ENCODE results near the gene VAC14.

Gene VAC14

DNA sequence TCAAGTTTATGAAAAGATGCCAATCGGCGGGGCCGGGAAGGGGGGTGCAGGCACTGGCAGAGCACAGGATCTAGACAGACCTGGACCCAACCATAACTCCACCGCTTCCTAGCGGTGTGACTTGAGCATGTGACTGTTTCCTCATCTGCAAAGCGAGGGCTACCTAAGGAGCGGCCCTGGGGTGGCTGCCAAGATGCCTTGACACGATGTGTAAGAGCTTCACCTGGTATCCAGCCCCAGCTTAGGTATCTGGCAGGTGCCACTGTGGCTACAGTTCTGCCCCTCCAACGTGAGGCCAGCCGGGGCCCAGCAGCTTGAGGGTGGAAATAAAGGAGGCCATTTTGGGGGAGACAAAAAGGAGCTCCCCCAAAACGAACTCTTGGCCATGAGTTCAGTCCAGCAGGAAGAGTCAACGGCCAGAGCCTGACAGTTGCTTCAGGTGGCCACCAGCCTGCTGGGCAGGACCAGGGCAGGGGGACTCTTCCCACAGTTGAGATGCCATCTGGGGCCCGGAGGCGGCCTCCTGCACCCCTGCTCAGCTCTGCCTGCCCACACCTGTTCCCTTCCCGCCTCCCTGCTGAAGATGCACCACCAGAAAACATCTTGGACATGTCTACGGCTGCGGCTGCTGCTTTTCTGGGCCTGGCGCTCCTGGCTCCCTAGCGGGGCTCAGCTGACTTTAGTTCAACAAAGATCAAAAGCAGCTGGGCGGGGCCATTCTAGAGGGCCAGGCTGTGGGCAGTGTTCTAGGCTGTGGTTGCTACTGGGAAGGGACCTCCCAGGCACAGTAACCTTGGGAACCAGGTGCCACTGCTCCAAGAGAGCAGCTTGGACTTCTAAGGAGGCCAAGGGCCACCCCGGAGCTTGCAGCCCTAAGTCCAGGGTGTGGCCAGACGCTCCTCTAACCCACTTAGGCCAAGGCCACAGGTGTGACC lies 111.7 kb downstream of the VAC14 start:
- no peak for DNase-seq

DNA sequence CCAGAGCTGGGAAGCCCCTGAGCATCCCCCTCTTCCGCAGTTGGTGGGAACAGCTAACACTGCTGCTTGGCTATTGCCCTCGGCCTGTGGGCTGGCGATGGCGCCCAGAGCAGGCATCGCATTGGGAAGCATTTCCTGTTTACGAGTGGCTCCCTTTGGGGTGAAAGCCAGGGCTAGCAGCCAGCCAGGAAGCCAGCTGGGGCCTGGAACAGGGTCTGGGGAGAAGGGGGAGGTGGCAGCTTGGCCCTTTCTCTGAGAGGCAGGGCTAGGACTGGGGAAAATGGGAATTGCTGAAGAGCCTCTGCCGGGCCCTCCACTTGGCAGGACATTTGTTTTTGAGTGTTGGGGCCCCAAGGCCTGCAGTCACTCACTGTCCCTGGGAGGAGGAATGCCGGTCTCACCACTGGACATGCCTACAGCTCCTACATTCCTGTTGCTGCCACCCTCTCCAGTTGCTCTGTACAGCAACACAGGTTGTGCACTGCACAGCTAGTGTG lies 112.7 kb downstream of the VAC14 start:
- DNase-seq = no peak

DNA sequence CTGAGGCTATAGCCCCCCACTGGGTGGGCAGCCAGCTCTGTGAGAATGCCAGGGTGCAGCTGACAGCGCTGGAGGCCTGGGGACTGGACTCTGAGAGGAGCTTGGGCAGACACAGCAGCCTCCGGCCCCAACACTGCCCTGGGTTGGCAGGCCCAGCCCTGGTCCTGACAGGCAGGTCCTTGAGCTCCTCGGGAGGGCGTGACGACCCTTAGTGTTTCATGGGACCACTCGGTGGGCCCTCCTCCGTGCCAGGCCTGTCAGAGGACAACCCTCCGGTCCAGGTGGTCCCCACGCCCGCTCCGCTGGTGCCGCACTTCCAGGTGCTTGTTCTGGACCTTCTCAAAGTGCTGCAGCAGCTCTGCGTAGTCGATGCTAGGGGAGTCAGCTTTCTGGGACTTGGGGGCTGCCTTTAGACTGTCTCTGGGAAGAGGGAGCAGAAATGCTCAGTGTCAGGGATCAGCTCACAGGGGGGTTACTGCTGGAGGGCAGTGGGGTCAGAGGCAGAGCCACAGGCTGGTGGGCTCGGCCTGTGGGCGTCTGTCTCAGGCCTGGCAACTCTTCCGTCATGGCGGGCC lies 113.2 kb downstream of the VAC14 start:
- no peak for DNase-seq

DNA sequence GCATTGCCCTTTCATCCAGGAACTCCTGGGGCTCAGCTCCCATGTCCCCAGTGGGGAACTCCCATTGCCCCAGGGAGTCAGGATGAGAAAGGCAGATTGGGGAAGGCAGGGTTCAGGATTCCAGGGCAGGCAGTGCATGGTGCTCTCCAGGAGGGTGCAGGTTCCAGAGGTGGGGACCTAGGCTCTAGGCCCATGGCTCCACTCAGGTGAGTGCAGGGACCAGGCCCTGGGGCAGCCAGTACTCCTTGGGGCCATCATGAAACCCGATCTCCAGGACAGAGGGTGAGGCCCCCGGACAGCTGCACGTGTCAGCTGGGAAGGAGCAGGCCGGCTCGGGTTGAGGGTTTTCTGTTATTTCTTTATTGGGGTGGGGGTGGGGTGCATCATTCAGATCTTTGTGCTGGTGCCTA lies 113.9 kb downstream of the VAC14 start:
- no peak for DNase-seq

DNA sequence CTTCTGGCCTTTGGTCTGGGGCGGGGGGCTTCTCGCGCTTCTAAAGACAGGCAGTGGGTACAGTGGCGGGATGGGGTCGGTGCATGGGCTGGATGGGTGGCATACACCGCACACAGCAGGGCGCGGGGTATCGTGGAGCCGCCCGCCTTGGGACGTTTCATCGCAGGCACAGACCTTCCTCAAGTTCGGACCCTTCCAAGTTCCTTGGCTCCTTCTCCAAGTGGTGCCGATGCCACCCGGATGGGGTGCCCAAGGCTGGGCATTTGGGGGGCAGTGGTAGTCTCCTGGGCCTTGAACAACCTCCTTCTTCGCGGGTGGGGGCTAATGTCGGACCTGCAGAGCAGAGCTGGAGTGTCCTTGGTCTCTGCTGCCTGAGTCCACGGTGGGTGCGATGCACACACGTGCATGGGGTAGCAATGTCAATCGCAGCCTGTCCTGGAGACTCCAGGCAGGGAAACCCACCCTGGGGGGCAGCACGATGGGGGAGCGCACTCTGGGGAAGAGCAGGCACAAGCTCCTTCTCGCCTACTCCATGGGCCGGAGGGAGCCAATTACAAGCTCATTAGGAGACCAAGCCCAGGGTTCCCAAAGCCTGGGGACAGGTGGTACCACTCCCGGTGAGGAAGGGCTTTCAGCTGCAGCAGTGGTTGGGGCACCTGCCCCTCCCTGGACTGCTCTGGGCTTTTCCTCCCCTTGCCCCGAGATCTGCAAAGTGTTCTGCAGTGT lies 114.4 kb downstream of the VAC14 start:
- DNase-seq = no peak

DNA sequence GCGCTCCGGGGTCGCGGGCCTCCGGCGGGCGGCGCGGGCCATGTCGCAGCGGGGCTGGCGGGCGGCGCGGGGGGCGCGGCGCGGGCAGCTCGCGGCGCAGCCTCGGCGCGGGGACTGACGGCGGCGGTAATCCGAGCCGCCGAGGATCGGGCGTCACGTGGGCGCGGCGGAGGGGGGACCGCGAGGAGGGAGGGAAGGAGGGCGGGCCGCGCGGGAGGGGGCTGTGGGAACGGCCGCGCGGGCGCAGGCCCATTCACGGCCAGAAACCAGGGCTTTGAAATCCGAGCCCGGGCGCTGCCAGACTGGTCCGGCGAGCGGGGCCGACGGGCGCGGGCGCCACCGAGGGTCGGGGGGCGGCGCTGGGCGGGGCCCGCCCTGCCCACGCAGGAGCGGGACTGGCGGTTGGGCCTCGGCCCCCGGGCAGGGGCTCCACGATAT lies 115.0 kb downstream of the VAC14 start, which contains the start of gene MTSS2:
MTSS2 (minus strand) TSS at position 116 of the 438 bp plus-strand sequence. CDS start 262 bp downstream, outside the sequence.
- DNase-seq = no peak

DNA sequence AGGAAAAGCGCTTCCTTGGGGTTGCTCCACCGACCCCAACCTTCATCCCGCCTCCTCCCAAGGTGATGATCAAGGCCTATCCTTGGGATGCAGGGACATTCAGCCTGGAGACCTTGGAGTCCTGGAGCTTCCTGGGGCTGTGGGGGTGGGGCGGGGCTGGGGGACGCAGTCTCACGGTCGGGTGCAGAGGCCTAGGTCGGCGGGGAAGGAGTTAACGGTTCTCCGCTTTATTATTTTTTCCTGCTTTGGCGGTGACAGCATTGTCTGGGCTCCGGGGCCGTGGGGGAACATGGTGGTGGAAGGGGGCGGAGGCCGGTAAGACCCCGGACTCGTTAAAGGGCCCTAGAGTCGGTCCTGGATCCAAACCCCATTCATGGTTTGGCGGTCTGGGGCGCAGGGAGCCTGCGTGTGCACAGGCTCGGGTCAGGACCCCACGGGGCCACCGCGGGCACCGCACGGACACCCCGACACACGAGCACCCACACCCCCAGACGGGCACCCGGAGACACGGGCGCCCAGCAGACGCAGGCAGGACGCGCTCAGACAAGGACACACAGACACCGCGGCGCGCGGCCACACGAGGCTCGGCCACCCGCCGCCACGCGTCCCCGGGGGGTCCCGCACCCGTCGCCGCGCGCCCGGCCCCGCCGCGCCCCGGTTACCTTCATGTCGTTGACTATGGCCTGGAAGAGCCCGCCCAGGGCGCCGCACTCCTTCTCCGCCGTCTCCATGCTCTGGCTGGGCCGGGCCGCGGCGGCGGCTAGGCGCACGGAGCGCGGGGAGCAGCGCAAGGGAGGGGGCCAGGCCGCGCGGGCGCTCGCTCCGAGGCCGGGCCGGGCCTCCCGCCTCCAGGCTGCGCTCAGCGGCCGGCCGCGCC lies 115.7 kb downstream of the VAC14 start:
- DNase-seq = no peak

DNA sequence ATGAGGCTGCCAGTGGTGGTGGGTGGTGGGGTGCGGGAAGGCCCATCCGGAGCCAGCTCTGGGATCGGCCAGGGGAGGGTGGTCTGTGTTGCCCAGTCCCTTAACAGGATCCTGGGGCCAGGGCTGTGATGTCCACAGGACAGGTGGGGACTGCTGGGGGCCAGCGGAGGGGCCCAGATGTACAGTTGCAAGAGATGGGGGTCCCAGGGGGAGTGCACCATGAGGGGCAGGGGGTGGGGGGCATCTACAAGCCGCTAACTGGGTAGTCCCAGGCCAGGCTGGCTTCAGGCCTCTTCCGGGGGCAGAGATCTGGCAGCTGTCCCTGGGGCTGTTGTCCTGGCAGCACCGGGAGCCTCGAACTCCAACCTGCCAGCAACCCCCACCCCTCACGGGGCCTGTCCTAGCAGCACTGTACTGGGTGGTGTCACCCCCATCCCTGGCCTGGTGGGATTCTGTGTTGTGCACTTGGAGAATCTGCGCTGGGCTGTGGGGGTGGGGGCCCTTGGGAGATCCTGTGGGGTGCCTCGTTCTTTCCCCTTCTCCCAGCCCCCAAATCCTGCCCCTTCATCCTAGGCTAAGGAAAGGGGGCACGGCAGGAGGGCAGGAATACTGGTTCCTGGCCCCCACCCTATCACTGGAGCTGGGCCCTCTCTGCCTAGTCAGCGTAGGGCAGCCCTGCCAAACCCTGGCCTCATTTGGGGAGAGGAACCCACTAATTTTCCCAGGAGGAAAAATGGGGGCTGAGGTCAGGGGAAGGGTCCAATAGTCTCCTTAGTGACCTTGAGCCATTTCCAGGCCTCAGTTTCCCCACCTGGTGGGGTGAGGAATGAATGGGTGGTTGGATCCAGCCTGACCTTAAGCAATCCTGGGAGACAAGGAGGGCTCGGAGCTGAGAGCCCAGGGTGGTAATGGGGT lies 116.6 kb downstream of the VAC14 start:
- DNase-seq = no peak

DNA sequence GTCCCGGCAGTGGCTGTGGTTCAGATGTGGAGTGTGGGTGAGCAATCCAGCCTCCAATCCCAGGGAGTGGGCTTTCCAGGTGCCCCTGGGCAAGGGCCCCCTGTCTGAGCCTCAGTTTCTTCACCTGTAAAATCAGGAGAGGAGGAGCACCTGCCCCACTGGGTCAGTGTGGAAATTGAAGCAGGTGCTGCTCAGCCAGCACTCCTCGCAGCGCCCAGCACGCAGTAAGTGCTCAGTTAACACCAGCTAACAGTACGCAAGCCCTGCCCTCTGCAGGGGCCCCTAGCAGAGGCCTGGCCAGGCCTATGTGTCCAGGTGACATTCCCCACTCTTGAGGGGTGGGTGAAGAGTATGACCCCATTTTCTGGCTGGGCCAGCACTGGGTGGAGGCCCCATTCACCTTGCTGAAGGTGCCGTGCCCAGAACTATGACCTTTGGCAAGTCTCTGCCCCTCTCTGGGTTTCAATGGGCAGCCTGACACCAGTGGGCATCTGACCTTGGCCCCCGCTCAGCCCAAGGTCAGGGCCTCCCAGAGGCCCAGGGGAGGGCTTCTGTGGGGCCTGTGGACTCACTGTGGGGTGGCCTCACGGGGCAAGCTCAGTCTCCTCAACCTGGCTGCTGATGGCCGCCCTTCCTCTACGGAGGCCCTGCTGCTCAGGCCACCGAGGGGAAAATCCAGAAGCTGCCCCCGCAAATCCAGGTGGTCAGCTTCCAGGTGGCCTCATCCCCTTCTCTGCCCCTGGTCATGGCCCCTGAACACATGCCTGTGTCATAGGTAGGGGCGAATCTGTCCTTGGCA lies 117.6 kb downstream of the VAC14 start:
- no peak for DNase-seq

DNA sequence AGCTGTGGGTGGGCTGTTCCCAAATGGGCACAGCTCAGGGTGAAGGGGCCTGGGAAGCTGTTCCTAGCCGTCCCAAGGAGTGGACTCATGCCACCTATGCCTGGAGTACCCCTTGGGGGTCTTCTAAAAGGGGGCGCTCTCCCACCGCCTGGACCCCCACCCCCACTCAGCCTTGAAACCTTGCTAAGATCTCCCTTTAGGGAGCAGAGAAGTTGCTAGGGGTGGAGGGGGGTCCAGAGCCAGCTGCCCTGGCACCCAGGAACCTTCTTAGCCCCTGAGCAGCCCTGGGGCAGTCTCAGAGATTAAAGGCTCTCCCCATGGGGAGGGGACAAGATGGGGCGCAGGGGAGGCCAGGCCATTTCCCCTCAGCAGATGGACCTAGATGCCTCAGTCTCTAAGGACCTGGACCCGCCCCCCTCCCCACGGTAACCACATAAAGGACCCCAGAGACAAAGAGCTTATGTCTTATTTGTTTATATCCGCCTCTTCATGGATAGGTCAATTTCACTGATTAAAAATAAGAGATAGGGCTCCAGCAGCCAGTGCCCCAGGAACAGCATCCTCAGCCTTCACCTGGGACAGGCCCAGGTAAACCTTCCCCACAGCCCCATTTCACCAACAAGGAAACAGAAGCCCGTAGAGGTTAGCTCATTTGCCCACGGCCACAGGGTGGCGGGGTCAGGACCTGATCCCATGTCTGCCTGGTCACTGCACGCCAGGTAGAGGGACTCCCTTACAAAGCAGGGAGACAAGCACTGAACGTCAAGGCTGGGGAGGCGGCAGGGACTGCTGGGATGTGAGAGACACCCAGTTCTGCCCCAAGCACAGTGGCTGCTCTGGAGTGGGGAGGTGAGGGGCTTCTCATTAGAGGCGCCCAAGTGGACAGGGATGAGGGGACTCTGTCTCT lies 118.5 kb downstream of the VAC14 start:
- DNase-seq = no peak

DNA sequence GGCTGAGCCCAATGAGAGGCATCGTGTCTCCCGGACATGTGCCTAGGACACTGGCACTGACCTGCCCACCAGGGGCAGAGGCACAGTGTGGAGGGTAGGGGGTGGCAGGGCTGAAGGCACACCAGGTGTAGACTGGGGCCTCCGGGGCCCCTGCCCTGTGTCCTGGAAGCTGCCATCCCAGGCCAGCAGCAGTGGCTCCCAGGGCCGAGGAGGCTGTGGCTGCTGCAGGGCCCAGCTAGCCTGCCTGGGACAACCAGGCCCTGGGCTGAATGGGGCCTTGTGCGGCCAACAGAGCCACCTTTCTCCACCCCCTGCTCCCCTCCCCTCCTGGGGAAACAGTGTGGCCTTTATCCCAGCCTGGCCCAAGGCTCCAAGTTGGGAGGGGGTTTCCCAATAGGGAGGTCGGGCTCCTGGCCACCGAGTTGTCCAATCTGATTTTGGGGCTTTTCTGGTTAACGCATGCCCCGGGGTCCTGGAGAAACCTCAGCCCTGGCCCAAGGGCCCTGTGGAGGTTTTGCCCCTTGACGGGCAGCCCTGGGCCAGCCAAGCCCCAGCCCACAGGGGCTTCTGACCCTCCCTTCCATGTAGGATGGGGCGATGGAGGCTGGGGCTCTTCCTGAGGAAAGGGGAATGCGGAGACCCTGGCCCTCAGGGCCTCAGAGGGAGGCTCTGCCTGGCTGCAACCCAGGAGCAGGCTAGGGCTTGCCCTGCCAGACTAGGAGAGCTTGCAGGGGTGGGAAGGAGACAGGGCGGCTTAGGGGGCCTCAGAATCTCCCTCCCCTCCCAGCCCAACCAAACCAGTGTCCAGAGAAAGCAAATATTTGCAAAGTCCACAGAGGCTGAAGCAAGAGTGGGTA lies 119.3 kb downstream of the VAC14 start:
- DNase-seq = no peak

DNA sequence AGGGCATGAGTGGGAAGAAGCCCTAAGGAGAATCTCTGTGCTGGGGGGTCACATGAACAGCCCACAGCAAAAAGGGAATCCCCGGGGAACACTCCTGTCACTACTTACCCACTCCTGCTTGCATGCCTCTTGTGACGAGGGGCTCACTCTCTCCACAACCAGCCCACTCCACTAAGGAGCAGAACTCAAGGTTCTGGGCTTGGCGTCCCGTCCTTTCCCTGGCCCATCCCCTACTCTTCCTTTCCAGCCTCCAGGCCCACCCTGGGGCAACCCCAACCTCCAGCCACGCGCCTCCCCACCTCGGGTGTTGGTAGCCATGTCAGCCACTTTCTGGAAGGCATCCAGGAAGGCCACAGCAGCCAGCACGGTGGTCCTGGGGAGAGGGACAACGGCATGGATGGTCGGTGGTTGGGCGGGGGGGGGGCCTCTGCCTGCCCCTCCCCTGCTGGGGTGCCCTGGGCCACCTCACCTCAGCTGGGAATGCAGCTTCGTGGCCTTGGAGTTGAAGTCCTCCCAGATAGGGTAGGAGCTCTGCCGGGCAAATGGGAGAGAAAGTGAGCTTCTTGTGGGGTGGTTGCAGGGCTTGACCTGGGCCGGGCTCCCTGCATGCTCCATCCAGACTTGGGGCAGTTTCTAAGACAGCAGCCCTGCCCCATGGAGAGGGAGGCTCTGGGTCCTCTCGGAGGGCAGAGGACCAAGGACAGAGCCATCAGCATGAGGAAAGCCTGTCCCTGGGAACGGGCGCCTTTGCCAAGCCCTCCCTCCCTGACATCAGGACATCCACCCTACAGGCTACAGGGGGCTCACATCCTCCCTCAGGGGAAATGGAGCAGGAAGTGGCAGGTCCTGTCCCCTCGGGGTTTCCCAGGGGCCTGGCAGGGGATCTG lies 120.2 kb downstream of the VAC14 start:
- DNase-seq = no peak

DNA sequence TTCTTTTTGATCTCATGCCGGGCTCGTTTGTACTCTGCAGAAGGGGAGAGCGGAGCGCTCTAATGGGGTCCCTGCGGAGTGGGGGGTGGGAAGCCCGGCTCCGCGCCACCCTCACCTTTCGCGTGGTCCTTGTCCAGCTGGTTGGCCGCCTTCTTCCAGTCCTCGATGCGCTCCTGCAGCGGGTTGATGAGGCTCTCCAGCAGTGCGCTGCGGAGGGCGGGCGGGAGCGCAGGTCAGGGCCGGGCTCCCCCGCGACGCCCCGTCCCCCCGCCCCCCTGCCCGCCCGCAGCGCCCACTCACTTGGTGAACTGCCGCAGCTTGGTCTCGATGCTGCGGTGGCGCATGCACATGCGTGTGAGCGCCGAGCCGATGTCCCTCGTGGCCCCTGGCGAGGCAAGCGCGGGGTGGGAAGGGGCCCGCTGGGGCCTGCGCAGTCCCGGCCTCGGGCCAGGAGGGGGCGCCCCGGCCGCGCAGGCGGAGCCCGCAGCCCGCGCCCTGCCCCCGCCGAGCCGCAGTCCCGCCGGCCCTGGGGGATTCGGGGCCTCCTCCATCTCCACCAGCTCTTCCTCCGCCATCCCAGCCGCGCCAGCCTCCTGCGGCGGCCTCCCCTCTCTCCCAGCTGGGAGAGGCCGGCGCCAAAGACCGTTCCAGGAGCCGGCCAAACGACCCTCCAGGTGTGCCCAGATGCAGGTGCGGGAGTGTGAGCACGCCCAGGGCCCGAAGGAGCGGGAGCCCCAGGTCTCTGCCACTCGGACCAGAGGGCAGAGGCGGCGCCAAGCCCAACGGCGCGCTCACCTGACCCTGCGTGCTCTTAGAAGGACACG lies 121.1 kb downstream of the VAC14 start:
- DNase-seq = no peak

DNA sequence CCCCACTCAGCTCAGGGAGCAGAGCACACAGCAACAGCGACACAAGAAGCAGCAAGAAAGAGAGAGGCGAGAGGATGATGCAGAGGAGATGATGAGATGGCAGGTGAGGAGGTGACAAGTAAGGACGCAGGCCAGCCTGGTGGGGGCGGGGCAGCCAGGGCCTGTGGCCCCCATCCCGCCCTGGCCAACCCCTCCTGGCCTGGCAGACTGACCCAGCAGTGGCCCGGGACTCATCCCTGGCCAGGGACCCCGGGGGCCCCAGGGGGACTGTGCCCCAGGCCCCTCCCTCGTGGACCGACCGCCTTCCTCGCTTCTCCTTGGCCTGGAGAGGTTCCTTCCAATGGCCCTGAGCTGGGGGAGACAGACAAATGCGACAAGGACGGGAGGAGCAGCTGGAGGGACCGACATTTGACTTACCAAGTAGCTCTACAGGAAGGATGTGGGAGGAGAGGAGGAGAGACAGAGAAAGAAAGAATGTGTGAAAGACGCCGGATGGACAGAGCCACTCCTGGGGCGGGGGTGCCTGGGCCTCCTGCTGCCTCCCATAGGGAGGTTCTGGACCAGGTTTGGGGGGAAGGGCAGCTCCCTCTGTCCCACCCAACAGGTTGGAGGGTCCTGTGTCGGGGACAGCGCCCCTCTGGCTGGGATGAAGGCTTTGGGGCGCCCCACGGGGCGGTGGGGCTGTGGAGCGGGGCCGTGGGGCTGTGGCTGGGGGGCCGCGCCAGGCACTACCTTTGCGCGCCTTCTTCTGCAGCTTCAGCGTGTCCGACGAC lies 121.9 kb downstream of the VAC14 start:
- no peak for DNase-seq

DNA sequence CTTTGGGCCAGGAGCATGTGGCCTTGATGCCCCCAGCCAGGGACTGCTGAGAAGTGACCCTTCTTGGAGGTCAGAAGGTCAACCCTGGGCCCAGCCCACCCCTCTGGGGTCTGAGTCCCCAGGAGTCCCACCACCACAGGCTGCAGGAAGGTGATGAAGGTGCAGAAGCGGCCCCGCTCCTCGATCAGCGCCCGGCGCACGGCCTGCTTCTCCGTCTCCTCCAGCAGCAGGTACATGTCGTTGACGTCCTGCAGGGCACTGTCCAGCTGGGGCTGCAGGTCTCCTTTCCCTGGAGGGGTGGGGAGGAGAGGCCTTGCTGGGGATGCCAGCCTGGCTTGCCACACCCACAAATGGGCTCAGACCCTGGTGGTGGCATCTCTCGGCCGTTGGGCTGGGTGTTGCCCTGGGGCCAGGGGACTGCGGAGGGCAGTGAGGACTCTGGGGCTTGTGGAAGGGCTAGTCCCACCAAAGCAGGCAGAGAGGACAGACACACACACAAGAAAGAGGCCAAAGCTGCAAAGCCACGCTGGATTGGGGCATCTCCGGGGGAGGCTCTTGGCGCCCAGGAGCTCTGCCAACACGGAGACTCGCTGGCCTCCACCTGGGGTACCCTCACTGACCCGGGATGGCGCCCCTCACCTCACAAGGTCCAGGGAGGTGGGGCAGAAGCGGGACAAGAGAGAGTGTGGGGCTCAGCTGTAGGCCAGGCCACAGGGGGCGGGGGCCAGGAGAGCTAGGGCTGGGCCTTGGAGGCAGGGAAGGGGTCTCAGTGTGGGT lies 122.6 kb downstream of the VAC14 start:
- no peak for DNase-seq

Data from NCI-H2029 treated with DMSO at 0.1 percent for 48 hours (cell line).